DND-41 (cell line): ENCODE results near the gene TBC1D17.

Experiments used
- EZH2 ChIP-seq: IDR thresholded peaks from 3 replicates; pipeline ENCODE4 v1.6.1; 2012; ENCODE audit warnings: borderline replicate concordance, low read depth, mild to moderate bottlenecking, moderate library complexity, low read length, inconsistent platforms; ENCODE audit not compliant: severe bottlenecking
- TF ChIP-seq, protein P1 (sequence below): IDR thresholded peaks from 2 replicates; pipeline ENCODE4 v1.5.1; 2012; ENCODE audit warnings: borderline replicate concordance, low read length, moderate library complexity, mild to moderate bottlenecking; ENCODE audit not compliant: poor library complexity, severe bottlenecking; ENCODE audit errors: extremely low read depth

DNA sequence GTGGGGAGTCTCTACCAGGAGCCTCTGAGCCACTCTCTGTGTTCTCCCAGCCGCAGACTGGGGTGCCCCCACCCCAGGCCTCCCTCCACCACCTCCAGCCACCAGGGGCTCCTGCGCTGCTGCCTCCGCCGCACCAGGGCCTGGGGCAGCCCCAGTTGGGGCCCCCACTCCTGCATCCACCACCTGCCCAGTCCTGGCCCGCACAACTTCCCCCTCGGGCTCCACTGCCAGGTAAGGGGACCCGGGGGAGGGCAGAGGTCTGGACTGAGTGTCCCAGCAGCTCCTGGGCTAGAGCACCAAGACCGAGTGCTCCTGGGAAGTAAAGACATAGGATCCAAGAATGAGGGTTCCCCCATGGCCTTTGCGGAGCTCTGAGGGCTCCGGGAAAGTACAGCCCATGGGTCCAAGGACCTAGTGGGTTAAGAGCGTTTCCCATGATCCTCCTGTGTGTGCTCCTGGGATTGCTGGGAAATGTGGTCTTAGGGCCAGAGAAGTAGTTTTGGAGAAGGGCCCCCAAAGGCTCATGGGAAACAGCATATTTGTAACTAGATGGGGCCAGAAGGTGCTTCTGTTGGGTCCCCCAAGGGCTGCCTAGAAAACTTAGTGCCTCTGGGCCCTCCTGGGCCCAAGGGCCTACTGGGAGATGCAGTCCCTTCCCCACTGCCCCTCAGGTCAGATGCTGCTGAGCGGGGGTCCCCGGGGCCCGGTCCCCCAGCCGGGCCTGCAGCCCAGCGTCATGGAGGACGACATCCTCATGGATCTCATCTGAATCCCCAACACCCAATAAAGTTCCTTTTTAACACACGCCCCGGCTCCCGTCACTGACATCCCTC is 41.1 kb upstream of the TBC1D17 start:
- TF ChIP-seq, protein P1, sequence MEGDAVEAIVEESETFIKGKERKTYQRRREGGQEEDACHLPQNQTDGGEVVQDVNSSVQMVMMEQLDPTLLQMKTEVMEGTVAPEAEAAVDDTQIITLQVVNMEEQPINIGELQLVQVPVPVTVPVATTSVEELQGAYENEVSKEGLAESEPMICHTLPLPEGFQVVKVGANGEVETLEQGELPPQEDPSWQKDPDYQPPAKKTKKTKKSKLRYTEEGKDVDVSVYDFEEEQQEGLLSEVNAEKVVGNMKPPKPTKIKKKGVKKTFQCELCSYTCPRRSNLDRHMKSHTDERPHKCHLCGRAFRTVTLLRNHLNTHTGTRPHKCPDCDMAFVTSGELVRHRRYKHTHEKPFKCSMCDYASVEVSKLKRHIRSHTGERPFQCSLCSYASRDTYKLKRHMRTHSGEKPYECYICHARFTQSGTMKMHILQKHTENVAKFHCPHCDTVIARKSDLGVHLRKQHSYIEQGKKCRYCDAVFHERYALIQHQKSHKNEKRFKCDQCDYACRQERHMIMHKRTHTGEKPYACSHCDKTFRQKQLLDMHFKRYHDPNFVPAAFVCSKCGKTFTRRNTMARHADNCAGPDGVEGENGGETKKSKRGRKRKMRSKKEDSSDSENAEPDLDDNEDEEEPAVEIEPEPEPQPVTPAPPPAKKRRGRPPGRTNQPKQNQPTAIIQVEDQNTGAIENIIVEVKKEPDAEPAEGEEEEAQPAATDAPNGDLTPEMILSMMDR: no peak
- TF ChIP-seq EZH2: no peak
